ENCODE data around the gene CRTC3. TPM values are rescaled to one million over a fixed set of nuclear protein-coding genes. Genes with fewer than 3 reads are reported as not detected.
"Not testable (repeated sequence)": the region's sequence is repeated elsewhere in the genome, so short reads cannot be mapped to it uniquely, and the experiment has no call there.

The CRTC3 gene
- polyA plus RNA-seq, 4 donors, result 3.8 to 25.4 (median 8.5) TPM

- 87 to 97% (median 93%) methylated on average over 2 of the region's 2 CpGs for WGBS, 3 donors
- H3K36me3 ChIP-seq (ENCODE audit: control insufficient read depth in 3 of 3, insufficient read depth in 2 of 3, low read depth in 1 of 3, low read length in 3 of 3), result peaks cover 26 to 51% (median 35%) of the 10 kb centered on the region in 3 donors
- FAIRE-seq (no peak), DNase-seq (no peak)
- H3K4me1 ChIP-seq (ENCODE audit: control insufficient read depth in 3 of 3, insufficient read depth in 2 of 3, low read depth in 1 of 3, low read length in 2 of 3), result no peaks in the 10 kb centered on the region
- no peaks in the 10 kb centered on the region for H3K9me3 ChIP-seq (ENCODE audit: control insufficient read depth in 2 of 2, insufficient read depth in 1 of 2, low read depth in 1 of 2, low read length in 1 of 2)
- H3K27me3 ChIP-seq (ENCODE audit: control insufficient read depth in 3 of 3, insufficient read depth in 3 of 3, low read length in 3 of 3), result no peaks in the 10 kb centered on the region
- no peak overlapping the region for H3K27ac ChIP-seq (ENCODE audit: low read depth in 1 of 3, low read length in 2 of 3)
- H3K4me3 ChIP-seq (ENCODE audit: low read depth in 1 of 3, low read length in 3 of 3), result no peak overlapping the region
Observed at GRCh38 chr15:90489944-90490343, 39.8 kb upstream of the CRTC3 start.

GRCh38 chr15:90493647-90494046 is 36.1 kb upstream of the CRTC3 start:
- FAIRE-seq (no peak), DNase-seq (no peak)
- no peak overlapping the region for H3K27ac ChIP-seq (ENCODE audit: low read depth in 1 of 3, low read length in 2 of 3)
- no peak overlapping the region for H3K4me3 ChIP-seq (ENCODE audit: low read depth in 1 of 3, low read length in 3 of 3)
- peaks cover 26 to 38% (median 34%) of the 10 kb centered on the region in 3 donors for H3K36me3 ChIP-seq (ENCODE audit: control insufficient read depth in 3 of 3, insufficient read depth in 2 of 3, low read depth in 1 of 3, low read length in 3 of 3)
- H3K27me3 ChIP-seq (ENCODE audit: control insufficient read depth in 3 of 3, insufficient read depth in 3 of 3, low read length in 3 of 3), result no peaks in the 10 kb centered on the region
- H3K9me3 ChIP-seq (ENCODE audit: control insufficient read depth in 2 of 2, insufficient read depth in 1 of 2, low read depth in 1 of 2, low read length in 1 of 2), result no peaks in the 10 kb centered on the region
- H3K4me1 ChIP-seq (ENCODE audit: control insufficient read depth in 3 of 3, insufficient read depth in 2 of 3, low read depth in 1 of 3, low read length in 2 of 3), result no peaks in the 10 kb centered on the region

- FAIRE-seq, result no peak
- 71 to 82% (median 81%) methylated on average over 3 of the region's 3 CpGs for WGBS, 3 donors
Observed at GRCh38 chr15:90495067-90495466, 34.7 kb upstream of the CRTC3 start.

GRCh38 chr15:90496791-90497190 is 32.9 kb upstream of the CRTC3 start:
- WGBS, 3 donors, result 59 to 78% (median 74%) methylated on average over 3 of the region's 3 CpGs
- FAIRE-seq (no peak), DNase-seq (no peak)
- Histone ChIP-seq H3K4me1 (ENCODE audit: control insufficient read depth in 3 of 3, insufficient read depth in 2 of 3, low read depth in 1 of 3, low read length in 2 of 3) (no peaks in the 10 kb centered on the region), H3K27me3 (ENCODE audit: control insufficient read depth in 3 of 3, insufficient read depth in 3 of 3, low read length in 3 of 3) (no peaks in the 10 kb centered on the region), H3K36me3 (ENCODE audit: control insufficient read depth in 3 of 3, insufficient read depth in 2 of 3, low read depth in 1 of 3, low read length in 3 of 3) (peaks cover 18 to 32% (median 22%) of the 10 kb centered on the region in 3 donors), H3K9me3 (ENCODE audit: control insufficient read depth in 2 of 2, insufficient read depth in 1 of 2, low read depth in 1 of 2, low read length in 1 of 2) (no peaks in the 10 kb centered on the region), H3K27ac (ENCODE audit: low read depth in 1 of 3, low read length in 2 of 3) (no peak overlapping the region), H3K4me3 (ENCODE audit: low read depth in 1 of 3, low read length in 3 of 3) (no peak overlapping the region)

More at GRCh38 chr15:90495067-90495466, 34.7 kb upstream of the CRTC3 start:
- H3K36me3 ChIP-seq (ENCODE audit: control insufficient read depth in 3 of 3, insufficient read depth in 2 of 3, low read depth in 1 of 3, low read length in 3 of 3), result peaks cover 25 to 40% (median 31%) of the 10 kb centered on the region in 3 donors
- no peak for DNase-seq
- no peak overlapping the region for H3K27ac ChIP-seq (ENCODE audit: low read depth in 1 of 3, low read length in 2 of 3)
- no peaks in the 10 kb centered on the region for H3K9me3 ChIP-seq (ENCODE audit: control insufficient read depth in 2 of 2, insufficient read depth in 1 of 2, low read depth in 1 of 2, low read length in 1 of 2)
- no peak overlapping the region for H3K4me3 ChIP-seq (ENCODE audit: low read depth in 1 of 3, low read length in 3 of 3)
- no peaks in the 10 kb centered on the region for H3K27me3 ChIP-seq (ENCODE audit: control insufficient read depth in 3 of 3, insufficient read depth in 3 of 3, low read length in 3 of 3)
- H3K4me1 ChIP-seq (ENCODE audit: control insufficient read depth in 3 of 3, insufficient read depth in 2 of 3, low read depth in 1 of 3, low read length in 2 of 3), result no peaks in the 10 kb centered on the region

GRCh38 chr15:90497376-90497775 is 32.3 kb upstream of the CRTC3 start:
- no peak for DNase-seq
- no peak overlapping the region for H3K4me3 ChIP-seq (ENCODE audit: low read depth in 1 of 3, low read length in 3 of 3)
- no peak overlapping the region for H3K27ac ChIP-seq (ENCODE audit: low read depth in 1 of 3, low read length in 2 of 3)
- FAIRE-seq, result no peak
- no peaks in the 10 kb centered on the region for H3K9me3 ChIP-seq (ENCODE audit: control insufficient read depth in 2 of 2, insufficient read depth in 1 of 2, low read depth in 1 of 2, low read length in 1 of 2)
- 76 to 85% (median 79%) methylated on average over 3 of the region's 3 CpGs for WGBS, 3 donors
- H3K36me3 ChIP-seq (ENCODE audit: control insufficient read depth in 3 of 3, insufficient read depth in 2 of 3, low read depth in 1 of 3, low read length in 3 of 3), result peaks cover 14 to 27% (median 23%) of the 10 kb centered on the region in 3 donors
- H3K4me1 ChIP-seq (ENCODE audit: control insufficient read depth in 3 of 3, insufficient read depth in 2 of 3, low read depth in 1 of 3, low read length in 2 of 3), result no peaks in the 10 kb centered on the region
- no peaks in the 10 kb centered on the region for H3K27me3 ChIP-seq (ENCODE audit: control insufficient read depth in 3 of 3, insufficient read depth in 3 of 3, low read length in 3 of 3)

DNA sequence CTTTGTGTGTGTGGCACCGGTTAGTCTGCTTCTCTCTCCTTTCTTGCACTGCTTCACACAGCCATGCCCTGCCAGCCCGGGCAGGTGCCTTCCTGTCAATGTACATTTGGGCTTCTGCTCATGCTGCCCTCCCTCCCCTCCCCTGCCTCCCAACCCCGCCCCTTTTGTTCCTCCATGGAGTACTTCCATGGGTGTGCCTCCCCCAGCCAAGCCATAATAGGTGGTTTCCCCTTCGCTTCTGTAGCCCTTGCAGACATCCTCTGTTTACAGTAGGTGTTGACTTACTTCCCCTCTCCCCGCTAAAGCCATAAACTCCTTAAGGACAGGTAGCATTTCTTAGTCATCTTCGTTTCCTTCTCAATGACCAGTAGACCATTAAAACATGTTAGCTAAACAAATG is 31.8 kb upstream of the CRTC3 start:
- Histone ChIP-seq H3K27me3 (ENCODE audit: control insufficient read depth in 3 of 3, insufficient read depth in 3 of 3, low read length in 3 of 3) (no peaks in the 10 kb centered on the region), H3K9me3 (ENCODE audit: control insufficient read depth in 2 of 2, insufficient read depth in 1 of 2, low read depth in 1 of 2, low read length in 1 of 2) (no peaks in the 10 kb centered on the region), H3K36me3 (ENCODE audit: control insufficient read depth in 3 of 3, insufficient read depth in 2 of 3, low read depth in 1 of 3, low read length in 3 of 3) (peaks cover 14 to 26% (median 26%) of the 10 kb centered on the region in 3 donors), H3K27ac (ENCODE audit: low read depth in 1 of 3, low read length in 2 of 3) (no peak overlapping the region), H3K4me3 (ENCODE audit: low read depth in 1 of 3, low read length in 3 of 3) (no peak overlapping the region), H3K4me1 (ENCODE audit: control insufficient read depth in 3 of 3, insufficient read depth in 2 of 3, low read depth in 1 of 3, low read length in 2 of 3) (no peaks in the 10 kb centered on the region)
- FAIRE-seq, result no peak
- peak; percentile 36 to 64 for DNase-seq
- WGBS, 3 donors, result 64 to 80% (median 77%) methylated on average over 6 of the region's 6 CpGs

DNA sequence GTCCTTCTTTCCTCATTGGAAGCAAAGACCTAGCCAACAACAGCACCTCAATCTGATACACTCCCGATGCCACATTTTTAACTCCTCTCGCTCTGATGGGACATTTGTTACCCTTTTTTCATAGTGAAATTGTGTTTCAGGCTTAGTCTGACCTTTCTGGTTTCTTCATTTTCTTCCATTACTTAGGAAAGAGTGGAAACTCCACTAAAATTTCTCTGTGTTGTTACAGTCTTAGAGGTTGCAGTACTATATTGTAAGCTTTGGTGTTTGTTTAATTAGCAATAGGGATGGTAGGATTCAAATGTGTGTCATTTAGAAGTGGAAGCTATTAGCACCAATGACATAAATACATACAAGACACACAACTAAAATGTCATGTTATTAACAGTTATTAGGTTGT is 29.6 kb upstream of the CRTC3 start:
- H3K4me1 ChIP-seq (ENCODE audit: control insufficient read depth in 3 of 3, insufficient read depth in 2 of 3, low read depth in 1 of 3, low read length in 2 of 3), result no peaks in the 10 kb centered on the region
- no peak for FAIRE-seq
- no peaks in the 10 kb centered on the region for H3K27me3 ChIP-seq (ENCODE audit: control insufficient read depth in 3 of 3, insufficient read depth in 3 of 3, low read length in 3 of 3)
- H3K36me3 ChIP-seq (ENCODE audit: control insufficient read depth in 3 of 3, insufficient read depth in 2 of 3, low read depth in 1 of 3, low read length in 3 of 3), result peaks cover 11 to 26% (median 18%) of the 10 kb centered on the region in 3 donors
- no peak overlapping the region for H3K4me3 ChIP-seq (ENCODE audit: low read depth in 1 of 3, low read length in 3 of 3)
- no peak for DNase-seq
- no peak overlapping the region for H3K27ac ChIP-seq (ENCODE audit: low read depth in 1 of 3, low read length in 2 of 3)
- WGBS, 3 donors, result 87 to 94% (median 90%) methylated on average over 2 of the region's 2 CpGs
- H3K9me3 ChIP-seq (ENCODE audit: control insufficient read depth in 2 of 2, insufficient read depth in 1 of 2, low read depth in 1 of 2, low read length in 1 of 2), result no peaks in the 10 kb centered on the region

DNA sequence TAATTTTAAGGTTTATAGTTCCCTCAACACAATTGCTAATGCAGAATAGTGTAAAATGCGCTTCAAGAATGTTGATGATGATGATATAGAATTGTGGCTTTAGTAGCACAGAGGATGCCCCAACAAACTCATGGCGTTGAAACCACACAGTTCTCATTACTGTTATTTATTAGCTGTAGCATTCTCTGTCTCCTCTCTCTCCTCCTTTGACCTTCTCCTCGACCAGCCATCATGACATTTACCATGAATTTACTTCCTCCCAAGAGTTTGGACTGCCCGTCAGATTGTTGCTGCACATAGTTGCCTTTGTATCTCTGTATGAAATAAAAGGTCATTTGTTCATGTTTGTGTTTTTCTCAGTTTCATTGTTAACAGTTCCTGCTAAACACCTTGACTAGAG is 27.8 kb upstream of the CRTC3 start:
- Histone ChIP-seq H3K27me3 (ENCODE audit: control insufficient read depth in 3 of 3, insufficient read depth in 3 of 3, low read length in 3 of 3) (no peaks in the 10 kb centered on the region), H3K27ac (ENCODE audit: low read depth in 1 of 3, low read length in 2 of 3) (no peak overlapping the region), H3K4me1 (ENCODE audit: control insufficient read depth in 3 of 3, insufficient read depth in 2 of 3, low read depth in 1 of 3, low read length in 2 of 3) (no peaks in the 10 kb centered on the region), H3K9me3 (ENCODE audit: control insufficient read depth in 2 of 2, insufficient read depth in 1 of 2, low read depth in 1 of 2, low read length in 1 of 2) (no peaks in the 10 kb centered on the region), H3K36me3 (ENCODE audit: control insufficient read depth in 3 of 3, insufficient read depth in 2 of 3, low read depth in 1 of 3, low read length in 3 of 3) (peaks cover 9 to 21% (median 15%) of the 10 kb centered on the region in 3 donors), H3K4me3 (ENCODE audit: low read depth in 1 of 3, low read length in 3 of 3) (no peak overlapping the region)
- no peak for DNase-seq
- 70 to 82% (median 78%) methylated on average over 4 of the region's 4 CpGs for WGBS, 3 donors
- no peak for FAIRE-seq

DNA sequence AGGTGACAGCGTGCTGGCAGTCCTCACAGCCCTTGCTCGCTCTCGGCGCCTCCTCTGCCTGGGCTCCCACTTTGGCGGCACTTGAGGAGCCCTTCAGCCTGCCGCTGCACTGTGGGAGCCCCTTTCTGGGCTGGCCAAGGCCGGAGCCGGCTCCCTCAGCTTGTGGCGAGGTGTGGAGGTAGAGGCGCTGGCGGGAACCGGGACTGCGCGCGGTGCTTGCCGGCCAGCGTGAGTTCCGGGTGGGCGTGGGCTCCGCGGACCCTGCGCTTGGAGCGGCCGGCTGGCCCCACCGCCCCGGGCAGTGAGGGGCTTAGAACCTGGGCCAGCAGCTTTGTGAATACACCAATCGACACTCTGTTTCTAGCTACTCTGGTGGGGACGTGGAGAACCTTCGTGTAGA is 18.9 kb upstream of the CRTC3 start:
- H3K36me3 ChIP-seq (ENCODE audit: control insufficient read depth in 3 of 3, insufficient read depth in 2 of 3, low read depth in 1 of 3, low read length in 3 of 3); H3K27ac ChIP-seq (ENCODE audit: low read depth in 1 of 3, low read length in 2 of 3); FAIRE-seq; H3K4me3 ChIP-seq (ENCODE audit: low read depth in 1 of 3, low read length in 3 of 3); H3K4me1 ChIP-seq (ENCODE audit: control insufficient read depth in 3 of 3, insufficient read depth in 2 of 3, low read depth in 1 of 3, low read length in 2 of 3); DNase-seq; H3K27me3 ChIP-seq (ENCODE audit: control insufficient read depth in 3 of 3, insufficient read depth in 3 of 3, low read length in 3 of 3): not testable (repeated sequence)
- H3K9me3 ChIP-seq (ENCODE audit: control insufficient read depth in 2 of 2, insufficient read depth in 1 of 2, low read depth in 1 of 2, low read length in 1 of 2), result peaks cover 0 to 20% of the 10 kb centered on the region in 2 donors
- WGBS, 3 donors, result 93 to 98% (median 95%) methylated on average over 26 to 29 of the region's 29 CpGs
